Large intestine (tissue), 3 donors: ENCODE results near the gene MAP3K20. TPM values are rescaled to one million over a fixed set of nuclear protein-coding genes. Genes with fewer than 3 reads are reported as not detected.
"Not testable (repeated sequence)": the region's sequence is repeated elsewhere in the genome, so short reads cannot be mapped to it uniquely, and the experiment has no call there.

Experiments used
- DNase-seq, 2 donors: peaks; one replicate each; pipeline versions ENCODE4 v3.0.0 to v3.0.0-alpha.2; 2013
- H3K27ac ChIP-seq: one replicate; pipeline ENCODE4 v1.5.1; 2013; ENCODE audit warnings: low read length
- H3K27me3 ChIP-seq: 2 replicates; pipeline ENCODE4 v1.6.1; 2013; ENCODE audit warnings: low read length; ENCODE audit not compliant: control insufficient read depth, insufficient read depth
- H3K36me3 ChIP-seq: 2 replicates; pipeline ENCODE4 v1.6.1; 2013; ENCODE audit warnings: low read length; ENCODE audit not compliant: control insufficient read depth, insufficient read depth
- H3K4me1 ChIP-seq: one replicate; pipeline ENCODE4 v1.6.1; 2013; ENCODE audit warnings: low read length; ENCODE audit not compliant: control insufficient read depth, insufficient read depth
- H3K4me3 ChIP-seq: one replicate; pipeline ENCODE4 v1.5.1; 2013; ENCODE audit warnings: low read length
- H3K9me3 ChIP-seq: one replicate; pipeline ENCODE4 v1.6.1; 2013; ENCODE audit warnings: mild to moderate bottlenecking, low read depth, low read length, moderate library complexity; ENCODE audit not compliant: control insufficient read depth
- WGBS: methylation state at CpG from one replicate; pipeline ENCODE4 v1.1.5; 2013; ENCODE audit warnings: low lambda C conversion rate; ENCODE audit not compliant: insufficient coverage; 5-methylcytosine and 5-hydroxymethylcytosine counted together
- polyA plus RNA-seq: library from polyadenylated mRNA; unstranded; fragments of 120-200 nt; gene quantifications from one replicate; pipeline ENCODE4 v1.2.1, GENCODE V29; 2013

Gene MAP3K20
- polyA plus RNA-seq, 1 donor: 31.7 TPM

- Histone ChIP-seq H3K27me3 (no peaks in the 10 kb centered on the region), H3K9me3 (no peaks in the 10 kb centered on the region), H3K4me3 (no peak overlapping the region), H3K27ac (no peak overlapping the region), H3K36me3 (peaks cover 21% of the 10 kb centered on the region), H3K4me1 (no peaks in the 10 kb centered on the region)
- DNase-seq: no peak
- no CpG with 5 or more reads among the region's 4 CpGs for WGBS
Observed at GRCh38 chr2:173196638-173197037, 121.0 kb downstream of the MAP3K20 start.

GRCh38 chr2:173198327-173198726 is 122.7 kb downstream of the MAP3K20 start:
- no peaks in the 10 kb centered on the region for H3K4me1 ChIP-seq
- no peak for DNase-seq
- H3K4me3 ChIP-seq: no peak overlapping the region
- H3K36me3 ChIP-seq: peaks cover 18% of the 10 kb centered on the region
- no peak overlapping the region for H3K27ac ChIP-seq
- H3K9me3 ChIP-seq: no peaks in the 10 kb centered on the region
- 100% methylated on average over 2 of the region's 7 CpGs for WGBS
- no peaks in the 10 kb centered on the region for H3K27me3 ChIP-seq

GRCh38 chr2:173199294-173199693 is 123.6 kb downstream of the MAP3K20 start:
- no peak for DNase-seq
- WGBS: 60% methylated on average over 1 of the region's 1 CpG
- H3K36me3 ChIP-seq: peaks cover 24% of the 10 kb centered on the region
- H3K4me1 ChIP-seq: no peaks in the 10 kb centered on the region
- no peaks in the 10 kb centered on the region for H3K9me3 ChIP-seq
- H3K27me3 ChIP-seq: no peaks in the 10 kb centered on the region
- no peak overlapping the region for H3K4me3 ChIP-seq
- H3K27ac ChIP-seq: no peak overlapping the region

GRCh38 chr2:173202570-173202969 is 126.9 kb downstream of the MAP3K20 start:
- no peaks in the 10 kb centered on the region for H3K9me3 ChIP-seq
- H3K27ac ChIP-seq: no peak overlapping the region
- no peak for DNase-seq
- no peaks in the 10 kb centered on the region for H3K27me3 ChIP-seq
- H3K4me1 ChIP-seq: no peaks in the 10 kb centered on the region
- H3K4me3 ChIP-seq: no peak overlapping the region
- peaks cover 32% of the 10 kb centered on the region for H3K36me3 ChIP-seq
- no CpG with 5 or more reads among the region's 2 CpGs for WGBS

GRCh38 chr2:173204316-173204715 is 128.7 kb downstream of the MAP3K20 start:
- no peak for DNase-seq
- Histone ChIP-seq H3K9me3 (no peaks in the 10 kb centered on the region), H3K36me3 (peaks cover 17% of the 10 kb centered on the region), H3K27ac (no peak overlapping the region), H3K4me1 (no peaks in the 10 kb centered on the region), H3K27me3 (no peaks in the 10 kb centered on the region), H3K4me3 (no peak overlapping the region)
- 100% methylated on average over 1 of the region's 2 CpGs for WGBS

GRCh38 chr2:173205375-173205774 is 129.7 kb downstream of the MAP3K20 start:
- no peak for DNase-seq
- Histone ChIP-seq H3K4me3 (no peak overlapping the region), H3K4me1 (no peaks in the 10 kb centered on the region), H3K36me3 (peaks cover 21% of the 10 kb centered on the region), H3K27me3 (no peaks in the 10 kb centered on the region), H3K9me3 (no peaks in the 10 kb centered on the region), H3K27ac (no peak overlapping the region)
- WGBS: 100% methylated on average over 1 of the region's 2 CpGs

- H3K9me3 ChIP-seq, H3K27ac ChIP-seq: not testable (repeated sequence)
- no CpG with 5 or more reads among the region's 9 CpGs for WGBS
Observed at GRCh38 chr2:173207124-173207523, 131.5 kb downstream of the MAP3K20 start.

GRCh38 chr2:173210270-173211196 is 134.9 kb downstream of the MAP3K20 start:
- no peak overlapping the region for H3K27ac ChIP-seq
- peak; percentile 53 to 65 for DNase-seq

More at GRCh38 chr2:173207124-173207523, 131.5 kb downstream of the MAP3K20 start:
- not testable (repeated sequence) for H3K4me1 ChIP-seq, DNase-seq, H3K27me3 ChIP-seq, H3K4me3 ChIP-seq
- H3K36me3 ChIP-seq: peaks cover 27% of the 10 kb centered on the region

GRCh38 chr2:173213181-173213580 is 137.5 kb downstream of the MAP3K20 start:
- WGBS: 92% methylated on average over 2 of the region's 2 CpGs
- Histone ChIP-seq H3K9me3 (no peaks in the 10 kb centered on the region), H3K4me3 (no peak overlapping the region), H3K4me1 (no peaks in the 10 kb centered on the region), H3K27ac (no peak overlapping the region), H3K36me3 (peaks cover 11% of the 10 kb centered on the region), H3K27me3 (no peaks in the 10 kb centered on the region)
- no peak for DNase-seq

More at GRCh38 chr2:173210270-173211196, 134.9 kb downstream of the MAP3K20 start:
- Histone ChIP-seq H3K9me3 (no peaks in the 10 kb centered on the region), H3K4me1 (no peaks in the 10 kb centered on the region), H3K4me3 (no peak overlapping the region), H3K27me3 (no peaks in the 10 kb centered on the region), H3K36me3 (peaks cover 17% of the 10 kb centered on the region)
- 38% methylated on average over 2 of the region's 8 CpGs for WGBS

- DNase-seq: no peak
- H3K4me1 ChIP-seq: peaks cover 7% of the 10 kb centered on the region
- H3K27ac ChIP-seq: no peak overlapping the region
- no peaks in the 10 kb centered on the region for H3K27me3 ChIP-seq
- H3K4me3 ChIP-seq: no peak overlapping the region
- WGBS: 93% methylated on average over 3 of the region's 5 CpGs
- no peaks in the 10 kb centered on the region for H3K9me3 ChIP-seq
- H3K36me3 ChIP-seq: peaks cover 11% of the 10 kb centered on the region
Observed at GRCh38 chr2:173214213-173214612, 138.6 kb downstream of the MAP3K20 start.
